Measurements from ENCODE around the gene ZFYVE9. TPM values are rescaled to one million over a fixed set of nuclear protein-coding genes. Genes with fewer than 3 reads are reported as not detected.
A peak's percentile ranks its signal among the peaks of the same experiment; 100 is the strongest.

ZFYVE9 gene
- total RNA-seq, 1 experiment from 2014 or later, result 19.6 TPM

GRCh38 chr1:52263153-52263910 is 121.4 kb downstream of the ZFYVE9 start:
- ChIA-PET POLR2A (no interaction called here), CTCF (no interaction called here)
- Mint-ChIP-seq H3K4me1 (peaks cover 10% of the 10 kb centered on the region), H3K27me3 (ENCODE audit: low read depth) (no peaks in the 10 kb centered on the region), H3K9me3 (no peaks in the 10 kb centered on the region), H3K27ac (no peak overlapping the region), H3K36me3 (no peaks in the 10 kb centered on the region), H3K4me3 (no peak overlapping the region)
- TF ChIP-seq GTF2I (CRISPR knock-in tag; conservative IDR thresholded peaks at IDR 0.05) (no peak), IRF1 (CRISPR knock-in tag; IDR thresholded peaks at IDR 0.05) (no peak)
- DNase-seq (ENCODE audit: low spot score) (no peak), ATAC-seq (no peak)

- no peaks in the 10 kb centered on the region for H3K27me3 Mint-ChIP-seq (ENCODE audit: low read depth)
- H3K27ac Mint-ChIP-seq, result no peak overlapping the region
- TF ChIP-seq CDX4 (CRISPR knock-in tag; IDR thresholded peaks at IDR 0.05; ENCODE audit: borderline replicate concordance), result no peak
- TF ChIP-seq CREB1 (CRISPR knock-in tag; IDR thresholded peaks at IDR 0.05), result no peak
- TF ChIP-seq TEAD1 (CRISPR knock-in tag; IDR thresholded peaks at IDR 0.05), result no peak
- peaks cover 5% of the 10 kb centered on the region for H3K36me3 Mint-ChIP-seq
- ATAC-seq (no peak), DNase-seq (ENCODE audit: low spot score) (no peak)
- ChIA-PET POLR2A (no interaction called here), CTCF (interaction anchor here (0.6 kb wide), 1 partner anchor 267 kb away, joined by 4 read pairs; no protein-coding TSS in a partner anchor)
- H3K4me1 Mint-ChIP-seq, result peaks cover 16% of the 10 kb centered on the region
- H3K9me3 Mint-ChIP-seq, result no peaks in the 10 kb centered on the region
- no peak overlapping the region for H3K4me3 Mint-ChIP-seq
Observed at GRCh38 chr1:52264530-52265115, 122.7 kb downstream of the ZFYVE9 start.

GRCh38 chr1:52266507-52266906 is 124.6 kb downstream of the ZFYVE9 start:
- CTCF ChIA-PET, result no interaction called here
- ATAC-seq (peak; percentile 33; the same call in 1 of the 2 replicates), DNase-seq (ENCODE audit: low spot score) (no peak)

More at GRCh38 chr1:52266507-52266906, 124.6 kb downstream of the ZFYVE9 start:
- Mint-ChIP-seq H3K27me3 (ENCODE audit: low read depth) (no peaks in the 10 kb centered on the region), H3K9me3 (no peaks in the 10 kb centered on the region), H3K27ac (no peak overlapping the region), H3K36me3 (peaks cover 9% of the 10 kb centered on the region), H3K4me1 (peaks cover 16% of the 10 kb centered on the region), H3K4me3 (no peak overlapping the region)
- no peak for TF ChIP-seq GRHL2 (CRISPR knock-in tag; IDR thresholded peaks at IDR 0.05; ENCODE audit: insufficient replicate concordance, severe bottlenecking)
- TF ChIP-seq ZNF232 (CRISPR knock-in tag; IDR thresholded peaks at IDR 0.05), result no peak
- no peak for TF ChIP-seq TCF7 (CRISPR knock-in tag; IDR thresholded peaks at IDR 0.05; ENCODE audit: low read depth)
- TF ChIP-seq NR2C2 (CRISPR knock-in tag; IDR thresholded peaks at IDR 0.05), result no peak
- TF ChIP-seq ARID4B (CRISPR knock-in tag; IDR thresholded peaks at IDR 0.05; ENCODE audit: borderline replicate concordance), result no peak
- POLR2A ChIA-PET, result no interaction called here

Data from WTC11 (cell line).